Neural progenitor cell (in vitro differentiated cells): ENCODE results near the gene CDK16. TPM values are rescaled to one million over a fixed set of nuclear protein-coding genes. Genes with fewer than 3 reads are reported as not detected.

ENCODE experiments used
- DNase-seq: peaks from one replicate; pipeline ENCODE4 v3.0.0-alpha.2; 2016; ENCODE audit warnings: low spot score
- H2AFZ ChIP-seq: fragments of 200-600 bp; sonication (generic); replicated peaks from 2 replicates; pipeline ENCODE4 v1.6.1; 2016; ENCODE audit warnings: antibody characterized with exemption
- H3F3A ChIP-seq: fragments of 200-600 bp; sonication (generic); 2 replicates; pipeline ENCODE4 v1.6.1; 2016; ENCODE audit warnings: antibody characterized with exemption, low read depth
- H3K27ac ChIP-seq: fragments of 200-600 bp; sonication (generic); 2 replicates; pipeline ENCODE4 v1.5.1; 2016; ENCODE audit warnings: mild to moderate bottlenecking
- H3K27me3 ChIP-seq: fragments of 200-600 bp; sonication (generic); 2 replicates; pipeline ENCODE4 v1.6.1; 2016; ENCODE audit warnings: mild to moderate bottlenecking, moderate library complexity
- H3K36me3 ChIP-seq: fragments of 200-600 bp; sonication (generic); 2 replicates; pipeline ENCODE4 v1.5.1; 2016
- H3K4me1 ChIP-seq: fragments of 200-600 bp; sonication (generic); 2 replicates; pipeline ENCODE4 v1.6.1; 2016; ENCODE audit warnings: mixed run types
- H3K4me2 ChIP-seq: fragments of 200-600 bp; sonication (generic); 2 replicates; pipeline ENCODE4 v1.6.1; 2016
- H3K4me3 ChIP-seq: fragments of 200-600 bp; sonication (generic); 2 replicates; pipeline ENCODE4 v1.5.1; 2016
- H3K79me2 ChIP-seq: fragments of 200-600 bp; sonication (generic); 2 replicates; pipeline ENCODE4 v1.6.1; 2016; ENCODE audit warnings: low read depth
- H3K9ac ChIP-seq: fragments of 200-600 bp; sonication (generic); 2 replicates; pipeline ENCODE4 v1.6.1; 2016
- H3K9me3 ChIP-seq: fragments of 200-600 bp; sonication (generic); 2 replicates; pipeline ENCODE4 v1.5.1; 2016; ENCODE audit warnings: low read depth
- H4K20me1 ChIP-seq: fragments of 200-600 bp; sonication (generic); 2 replicates; pipeline ENCODE4 v1.6.1; 2016; ENCODE audit warnings: low read depth
- H3K27ac Mint-ChIP-seq: 3 replicates; pipeline ENCODE4 v1.8.0; 2021; ENCODE audit warnings: mixed read lengths
- H3K27me3 Mint-ChIP-seq: 2 replicates; pipeline ENCODE4 v1.8.0; 2022; ENCODE audit warnings: low read depth, mild to moderate bottlenecking, inconsistent platforms, moderate library complexity, mixed read lengths; ENCODE audit not compliant: insufficient read depth
- H3K36me3 Mint-ChIP-seq: 3 replicates; pipeline ENCODE4 v1.8.0; 2021; ENCODE audit warnings: mixed read lengths
- H3K4me1 Mint-ChIP-seq: 3 replicates; pipeline ENCODE4 v1.8.0; 2021; ENCODE audit warnings: mixed read lengths
- H3K4me3 Mint-ChIP-seq: 3 replicates; pipeline ENCODE4 v1.8.0; 2021; ENCODE audit warnings: mild to moderate bottlenecking, moderate library complexity, mixed read lengths
- H3K9me3 Mint-ChIP-seq: 3 replicates; pipeline ENCODE4 v1.8.0; 2020; ENCODE audit warnings: mixed read lengths
- CTCF ChIP-seq: fragments of 200-600 bp; sonication (generic); IDR thresholded peaks from 2 replicates; pipeline ENCODE4 v1.5.1; 2017; ENCODE audit warnings: antibody characterized with exemption, mild to moderate bottlenecking
- EZH2 ChIP-seq: fragments of 200-600 bp; sonication (generic); IDR thresholded peaks from 2 replicates; pipeline ENCODE4 v1.6.1; 2017; ENCODE audit warnings: antibody characterized with exemption, mild to moderate bottlenecking, moderate library complexity
- EZH2phosphoT487 ChIP-seq: fragments of 200-600 bp; sonication (generic); IDR thresholded peaks from 2 replicates; pipeline ENCODE4 v1.6.1; 2017; ENCODE audit warnings: antibody characterized with exemption
- total RNA-seq: library from RNA; depleted of rRNA; stranded (reverse); fragments of >200 nt; gene quantifications from 2 replicates; pipeline ENCODE4 v1.2.3, GENCODE V29; 2015; ENCODE audit warnings: low replicate concordance

Gene CDK16
- total RNA-seq, 1 donor from 2014 or later = 166 TPM

DNA sequence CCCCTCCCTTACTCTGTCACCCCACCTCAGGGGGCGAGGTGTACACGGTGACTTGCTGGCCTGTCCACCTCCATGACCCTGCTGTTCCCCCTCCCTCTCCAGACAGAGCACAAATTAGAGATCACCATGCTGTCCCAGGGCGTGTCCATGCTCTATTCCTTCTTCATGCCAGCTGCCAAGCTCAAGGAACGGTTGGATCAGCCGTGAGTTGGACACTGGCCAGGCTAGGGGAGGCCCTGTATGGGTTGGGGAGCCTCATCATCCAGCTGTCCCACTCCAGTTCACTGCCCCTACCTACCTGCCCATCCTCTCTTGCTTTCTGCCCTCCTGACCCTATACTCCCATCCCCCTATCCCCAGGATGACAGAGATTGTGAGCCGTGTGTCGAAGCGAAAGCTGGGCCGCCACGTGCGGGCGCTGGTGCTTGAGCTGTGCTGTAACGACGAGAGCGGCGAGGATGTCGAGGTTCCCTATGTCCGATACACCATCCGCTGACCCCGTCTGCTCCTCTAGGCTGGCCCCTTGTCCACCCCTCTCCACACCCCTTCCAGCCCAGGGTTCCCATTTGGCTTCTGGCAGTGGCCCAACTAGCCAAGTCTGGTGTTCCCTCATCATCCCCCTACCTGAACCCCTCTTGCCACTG lies 3.9 kb upstream of the CDK16 start:
- Mint-ChIP-seq H3K27me3 (peaks cover 8% of the 10 kb centered on the region), H3K9me3 (peaks cover 3% of the 10 kb centered on the region), H3K27ac (no peak overlapping the region), H3K4me1 (peaks cover 18% of the 10 kb centered on the region), H3K36me3 (peaks cover 50% of the 10 kb centered on the region), H3K4me3 (no peak overlapping the region)
- no peak overlapping the region for H2AFZ ChIP-seq
- H4K20me1 ChIP-seq = peaks cover 18% of the 10 kb centered on the region
- no peaks in the 10 kb centered on the region for H3K9me3 ChIP-seq
- no peaks in the 10 kb centered on the region for H3K36me3 ChIP-seq
- peaks cover 20% of the 10 kb centered on the region for H3K79me2 ChIP-seq
- H3F3A ChIP-seq = peaks cover 40% of the 10 kb centered on the region
- H3K27ac ChIP-seq = no peak overlapping the region
- no peak overlapping the region for H3K9ac ChIP-seq
- H3K4me3 ChIP-seq = no peak overlapping the region
- TF ChIP-seq CTCF = no peak
- TF ChIP-seq EZH2 = no peak
- no peak for TF ChIP-seq EZH2phosphoT487
- no peak overlapping the region for H3K4me2 ChIP-seq
- H3K4me1 ChIP-seq = peaks cover 9% of the 10 kb centered on the region
- no peaks in the 10 kb centered on the region for H3K27me3 ChIP-seq
- no peak for DNase-seq

- no peak overlapping the region for H2AFZ ChIP-seq
- peaks cover 22% of the 10 kb centered on the region for H4K20me1 ChIP-seq
- H3K79me2 ChIP-seq = peaks cover 22% of the 10 kb centered on the region
- H3K9ac ChIP-seq = no peak overlapping the region
- no peak overlapping the region for H3K4me3 Mint-ChIP-seq
- peaks cover 10% of the 10 kb centered on the region for H3K27me3 Mint-ChIP-seq
- H3K4me2 ChIP-seq = no peak overlapping the region
- peaks cover 57% of the 10 kb centered on the region for H3K36me3 Mint-ChIP-seq
- H3K9me3 Mint-ChIP-seq = peaks cover 3% of the 10 kb centered on the region
- no peaks in the 10 kb centered on the region for H3K27me3 ChIP-seq
- no peak for TF ChIP-seq EZH2phosphoT487
- TF ChIP-seq EZH2 = no peak
- no peak for TF ChIP-seq CTCF
- no peak overlapping the region for H3K27ac Mint-ChIP-seq
- H3F3A ChIP-seq = peaks cover 40% of the 10 kb centered on the region
- H3K4me1 Mint-ChIP-seq = peaks cover 27% of the 10 kb centered on the region
- H3K9me3 ChIP-seq = no peaks in the 10 kb centered on the region
- H3K4me3 ChIP-seq = no peak overlapping the region
- peak overlapping the region; percentile 19 for H3K27ac ChIP-seq
- no peak for DNase-seq
- peaks cover 16% of the 10 kb centered on the region for H3K4me1 ChIP-seq
- H3K36me3 ChIP-seq = no peaks in the 10 kb centered on the region
Observed at GRCh38 chrX:47215291-47215900, 3.1 kb upstream of the CDK16 start.

DNA sequence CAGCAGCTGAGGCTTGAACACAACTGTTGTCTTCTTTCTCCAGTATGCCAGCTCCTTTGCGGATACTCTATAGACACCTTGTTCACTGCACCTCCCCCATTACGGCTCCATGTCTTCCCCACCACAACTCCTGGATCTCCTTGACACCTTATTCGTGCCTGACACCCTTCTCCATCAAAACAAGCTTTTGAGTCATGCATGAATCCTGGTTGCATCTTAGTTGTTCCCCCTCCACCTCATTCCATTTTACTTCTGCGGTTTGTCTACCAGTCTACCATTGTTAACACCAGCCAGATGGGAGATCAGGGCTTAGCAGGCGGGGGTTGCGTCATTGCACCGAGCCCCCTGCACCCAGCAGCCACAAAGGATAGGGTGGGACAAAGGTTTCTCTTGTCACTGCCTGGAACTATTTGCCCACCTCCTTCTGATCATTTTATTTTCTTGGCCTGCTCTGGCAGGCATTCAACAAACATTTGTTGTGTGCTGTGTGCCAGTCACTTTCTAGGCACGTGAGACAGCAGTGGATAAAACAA lies 2.0 kb upstream of the CDK16 start:
- peaks cover 3% of the 10 kb centered on the region for H3K9me3 Mint-ChIP-seq
- H3K36me3 ChIP-seq = no peaks in the 10 kb centered on the region
- H3K4me3 Mint-ChIP-seq = peak overlapping the region; percentile 96
- peaks cover 31% of the 10 kb centered on the region for H3K79me2 ChIP-seq
- TF ChIP-seq CTCF = no peak
- TF ChIP-seq EZH2 = no peak
- no peak for TF ChIP-seq EZH2phosphoT487
- no peaks in the 10 kb centered on the region for H3K9me3 ChIP-seq
- no peak for DNase-seq
- H2AFZ ChIP-seq = no peak overlapping the region
- H3K36me3 Mint-ChIP-seq = peaks cover 57% of the 10 kb centered on the region
- H3K27me3 ChIP-seq = no peaks in the 10 kb centered on the region
- H3K4me2 ChIP-seq = no peak overlapping the region
- peaks cover 40% of the 10 kb centered on the region for H3F3A ChIP-seq
- peaks cover 37% of the 10 kb centered on the region for H3K4me1 Mint-ChIP-seq
- peak overlapping the region; percentile 54 for H3K27ac ChIP-seq
- peaks cover 32% of the 10 kb centered on the region for H4K20me1 ChIP-seq
- H3K9ac ChIP-seq = no peak overlapping the region
- peaks cover 10% of the 10 kb centered on the region for H3K27me3 Mint-ChIP-seq
- H3K27ac Mint-ChIP-seq = peak overlapping the region; percentile 13
- peaks cover 18% of the 10 kb centered on the region for H3K4me1 ChIP-seq
- no peak overlapping the region for H3K4me3 ChIP-seq
